DND-41 (cell line): ENCODE data around the gene TNS3.

Experiments used
- CTCF ChIP-seq: IDR thresholded peaks from 2 replicates; pipeline ENCODE4 v1.5.1; 2012; ENCODE audit warnings: borderline replicate concordance, low read length, moderate library complexity, mild to moderate bottlenecking; ENCODE audit not compliant: poor library complexity, severe bottlenecking; ENCODE audit errors: extremely low read depth
- EZH2 ChIP-seq: IDR thresholded peaks from 3 replicates; pipeline ENCODE4 v1.6.1; 2012; ENCODE audit warnings: borderline replicate concordance, low read depth, mild to moderate bottlenecking, moderate library complexity, low read length, inconsistent platforms; ENCODE audit not compliant: severe bottlenecking

GRCh38 chr7:47453093-47454061 lies 128.5 kb downstream of the TNS3 start:
- TF ChIP-seq EZH2 (no peak), CTCF (no peak)
